K562 (cell line): ENCODE results near the gene FGFR1OP2.

Experiments used
- BACH1 ChIP-seq: fragments of 200-800 bp; sonication (Bioruptor generic); IDR thresholded peaks from 2 replicates; pipeline ENCODE4 v1.6.1; 2016; ENCODE audit warnings: missing genetic modification characterization, missing compliant biosample characterization
- CCNT2 ChIP-seq: IDR thresholded peaks from 2 replicates; pipeline ENCODE4 v1.6.1; 2011; ENCODE audit warnings: borderline replicate concordance, low read depth, mild to moderate bottlenecking, moderate library complexity, mixed read lengths, low read length; ENCODE audit not compliant: insufficient read length; ENCODE audit errors: extremely low read depth
- EZH2 ChIP-seq: IDR thresholded peaks from 2 replicates; pipeline ENCODE4 v1.6.1; 2012; ENCODE audit warnings: low read depth, mild to moderate bottlenecking, inconsistent platforms, low read length, borderline replicate concordance
- NR2C1 ChIP-seq, 2 experiments: fragments of 450-650 bp; IDR thresholded peaks; 2 replicates each; pipeline ENCODE4 v1.6.1; 2017; ENCODE audit warnings: mild to moderate bottlenecking in 2 of 2, antibody characterized with exemption in 1 of 2, inconsistent platforms in 1 of 2, missing compliant biosample characterization in 1 of 2, missing genetic modification characterization in 1 of 2
- NR2C2 ChIP-seq, 2 experiments: fragments of 200-800 bp in 1 of 2; sonication (Bioruptor generic) in 1 of 2; sonication (generic) in 1 of 2; formaldehyde crosslinking in 1 of 2; IDR thresholded peaks; 2 replicates each; pipeline versions ENCODE4 v1.6.1 to v1.8.0; 2016 to 2022; ENCODE audit warnings: mild to moderate bottlenecking in 1 of 2, missing compliant biosample characterization in 1 of 2, missing genetic modification characterization in 1 of 2, missing genetic modification reagents in 1 of 2
- PHF8 ChIP-seq: fragments of 200-600 bp; sonication (generic); IDR thresholded peaks from 2 replicates; pipeline ENCODE4 v1.6.1; 2012; ENCODE audit warnings: mixed run types, mild to moderate bottlenecking, inconsistent platforms, low read length, moderate library complexity, borderline replicate concordance
- RAD21 ChIP-seq, 2 experiments: fragments of 250-450 bp in 1 of 2; fragments of 450-650 bp in 1 of 2; sonication (Bioruptor Pico) in 1 of 2; formaldehyde crosslinking in 1 of 2; IDR thresholded peaks in 1 of 2; conservative IDR thresholded peaks in 1 of 2; 2 replicates each; pipeline versions ENCODE4 v1.4.0 to v1.8.0; 2020 to 2022; ENCODE audit warnings: mild to moderate bottlenecking in 2 of 2, moderate library complexity in 1 of 2
- SMAD1 ChIP-seq: fragments of 150-350 bp; IDR thresholded peaks from 2 replicates; pipeline ENCODE4 v1.6.1; 2014; ENCODE audit warnings: low read length, low read depth; ENCODE audit not compliant: partially characterized antibody
- ZFP30 ChIP-seq: fragments of 250-450 bp; sonication (Bioruptor Pico); IDR thresholded peaks from 2 replicates; pipeline ENCODE4 v1.8.0; 2022; ENCODE audit warnings: moderate library complexity, mild to moderate bottlenecking, inconsistent platforms, borderline replicate concordance
- ZNF175 ChIP-seq: fragments of 200-800 bp; sonication (Bioruptor generic); IDR thresholded peaks from 2 replicates; pipeline ENCODE4 v1.6.1; 2016; ENCODE audit warnings: low read depth, mild to moderate bottlenecking, missing genetic modification characterization, missing compliant biosample characterization
- ZNF384 ChIP-seq: IDR thresholded peaks from 2 replicates; pipeline ENCODE4 v1.6.1; 2012; ENCODE audit warnings: low read depth, low read length, improper control_type of control experiment
- ZZZ3 ChIP-seq: fragments of 450-650 bp; IDR thresholded peaks from 2 replicates; pipeline ENCODE4 v1.6.1; 2016; ENCODE audit warnings: antibody characterized with exemption, mild to moderate bottlenecking, moderate library complexity
- TF ChIP-seq, protein P1 (sequence below), 3 experiments: IDR thresholded peaks in 2 of 3; conservative IDR thresholded peaks in 1 of 3; 2 replicates each; pipeline ENCODE4 v1.5.1; 2011 to 2012; ENCODE audit warnings: low read length in 3 of 3, mild to moderate bottlenecking in 3 of 3, control low read depth in 2 of 3, improper control_type of control experiment in 1 of 3, inconsistent platforms in 1 of 3, low read depth in 1 of 3, mixed read lengths in 1 of 3, moderate library complexity in 1 of 3; ENCODE audit not compliant: insufficient read depth in 2 of 3

DNA sequence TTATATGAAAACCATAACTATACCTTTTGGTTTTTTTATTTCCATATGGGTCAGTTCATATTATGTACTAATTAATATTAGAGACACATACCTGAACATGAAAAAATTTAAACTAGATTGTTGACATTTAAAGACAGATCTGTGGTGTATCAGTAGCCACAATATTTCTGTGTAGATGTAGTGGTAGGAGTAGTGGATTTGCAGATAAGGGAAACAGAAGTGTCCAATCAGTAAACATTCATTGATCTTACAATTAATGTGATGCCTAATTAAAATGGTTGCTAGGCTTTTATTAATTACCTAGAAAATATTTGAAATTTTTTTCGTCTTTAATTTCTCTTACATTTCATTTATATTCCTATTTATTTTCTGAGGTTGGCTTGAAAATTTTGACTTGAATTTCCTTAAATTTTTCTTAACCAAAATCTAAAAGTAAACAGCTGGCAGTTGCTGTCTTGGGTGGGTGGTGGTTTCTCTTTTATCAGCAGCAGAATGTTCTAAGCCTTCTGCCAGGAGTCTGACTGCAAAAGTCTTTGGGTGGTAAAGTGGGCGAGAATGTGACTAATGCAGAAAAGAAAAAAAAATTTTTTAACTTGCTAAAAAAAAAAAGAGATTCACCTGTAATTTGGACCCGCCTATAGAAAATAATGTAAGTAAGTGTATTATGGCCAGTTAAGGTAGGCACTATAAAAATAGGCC, 2.4 kb downstream of the FGFR1OP2 start:
- no peak for TF ChIP-seq SMAD1
- no peak for TF ChIP-seq PHF8
- TF ChIP-seq ZZZ3, result no peak
- no peak for TF ChIP-seq ZNF175
- no peak for TF ChIP-seq ZNF384
- TF ChIP-seq, protein P1, sequence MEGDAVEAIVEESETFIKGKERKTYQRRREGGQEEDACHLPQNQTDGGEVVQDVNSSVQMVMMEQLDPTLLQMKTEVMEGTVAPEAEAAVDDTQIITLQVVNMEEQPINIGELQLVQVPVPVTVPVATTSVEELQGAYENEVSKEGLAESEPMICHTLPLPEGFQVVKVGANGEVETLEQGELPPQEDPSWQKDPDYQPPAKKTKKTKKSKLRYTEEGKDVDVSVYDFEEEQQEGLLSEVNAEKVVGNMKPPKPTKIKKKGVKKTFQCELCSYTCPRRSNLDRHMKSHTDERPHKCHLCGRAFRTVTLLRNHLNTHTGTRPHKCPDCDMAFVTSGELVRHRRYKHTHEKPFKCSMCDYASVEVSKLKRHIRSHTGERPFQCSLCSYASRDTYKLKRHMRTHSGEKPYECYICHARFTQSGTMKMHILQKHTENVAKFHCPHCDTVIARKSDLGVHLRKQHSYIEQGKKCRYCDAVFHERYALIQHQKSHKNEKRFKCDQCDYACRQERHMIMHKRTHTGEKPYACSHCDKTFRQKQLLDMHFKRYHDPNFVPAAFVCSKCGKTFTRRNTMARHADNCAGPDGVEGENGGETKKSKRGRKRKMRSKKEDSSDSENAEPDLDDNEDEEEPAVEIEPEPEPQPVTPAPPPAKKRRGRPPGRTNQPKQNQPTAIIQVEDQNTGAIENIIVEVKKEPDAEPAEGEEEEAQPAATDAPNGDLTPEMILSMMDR (IDR thresholded peaks at IDR 0.05 in 2 of 3, conservative IDR thresholded peaks at IDR 0.05 in 1 of 3; ENCODE audit: insufficient read depth in 2 of 3, low read depth in 1 of 3, low read length in 3 of 3), result no peak
- no peak for TF ChIP-seq BACH1 (tag)
- no peak for TF ChIP-seq NR2C1 (IDR thresholded peaks at IDR 0.05)
- TF ChIP-seq NR2C1 (tag; IDR thresholded peaks at IDR 0.05), result no peak
- TF ChIP-seq RAD21 (CRISPR knock-in tag; conservative IDR thresholded peaks at IDR 0.05 in 1 of 2, IDR thresholded peaks at IDR 0.05 in 1 of 2), result no peak
- TF ChIP-seq ZFP30 (CRISPR knock-in tag), result no peak
- TF ChIP-seq EZH2, result no peak
- no peak for TF ChIP-seq NR2C2 (CRISPR knock-in tag; IDR thresholded peaks at IDR 0.05)
- no peak for TF ChIP-seq NR2C2 (tag; IDR thresholded peaks at IDR 0.05)
- TF ChIP-seq CCNT2, result no peak
